DMS 273 (cell line): ENCODE results near the gene NME7.
A peak's percentile ranks its signal among the peaks of the same experiment; 100 is the strongest.

ENCODE experiments used
- DNase-seq: peaks from one replicate; lab custom pipeline; 2025; ENCODE audit not compliant: unreplicated experiment; lab: John Stamatoyannopoulos, UW

The NME7 gene

GRCh38 chr1:169160845-169161495, 206.6 kb downstream of the NME7 start:
- no peak for DNase-seq

DNA sequence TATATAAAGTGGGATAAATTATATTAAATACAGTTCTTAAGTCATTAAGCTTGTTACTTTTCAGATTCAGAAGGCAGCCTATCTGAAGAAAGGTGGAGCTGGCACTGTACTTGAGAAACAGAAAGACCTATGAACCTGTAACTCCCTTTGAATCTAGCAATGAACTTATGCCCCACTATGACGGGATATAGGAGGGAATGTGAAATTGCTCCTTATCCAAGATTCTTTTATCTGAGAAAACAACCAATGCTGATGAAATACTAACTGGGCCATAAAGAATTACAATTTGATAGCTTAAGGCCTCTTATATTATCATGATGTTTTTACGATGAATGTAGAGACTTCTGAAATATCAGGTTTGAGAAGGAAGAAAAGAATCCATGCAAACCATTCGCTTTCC, 211.0 kb downstream of the NME7 start:
- no peak for DNase-seq

DNA sequence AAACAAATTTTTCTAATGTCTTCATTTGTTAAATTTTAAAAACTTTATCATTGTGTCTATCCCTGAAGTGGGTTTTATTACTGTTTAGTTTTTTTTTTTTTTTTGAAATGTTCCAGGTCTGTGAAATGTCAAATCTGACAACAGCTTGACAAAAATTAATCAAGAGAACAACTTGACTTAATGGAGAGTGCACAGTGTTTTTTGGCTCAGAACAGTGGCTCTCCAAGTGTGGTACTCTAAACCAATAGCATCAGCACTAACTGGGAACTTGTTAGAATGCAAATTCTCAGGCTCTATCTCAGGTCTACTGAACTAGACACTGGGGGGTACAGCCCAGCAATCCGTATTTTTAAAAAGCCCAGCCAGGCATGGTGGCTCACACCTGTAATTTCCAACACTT, 211.9 kb downstream of the NME7 start:
- DNase-seq: no peak

GRCh38 chr1:169151338-169151837, 216.2 kb downstream of the NME7 start:
- no peak for DNase-seq

GRCh38 chr1:169150641-169151337, 216.8 kb downstream of the NME7 start:
- no peak for DNase-seq

DNA sequence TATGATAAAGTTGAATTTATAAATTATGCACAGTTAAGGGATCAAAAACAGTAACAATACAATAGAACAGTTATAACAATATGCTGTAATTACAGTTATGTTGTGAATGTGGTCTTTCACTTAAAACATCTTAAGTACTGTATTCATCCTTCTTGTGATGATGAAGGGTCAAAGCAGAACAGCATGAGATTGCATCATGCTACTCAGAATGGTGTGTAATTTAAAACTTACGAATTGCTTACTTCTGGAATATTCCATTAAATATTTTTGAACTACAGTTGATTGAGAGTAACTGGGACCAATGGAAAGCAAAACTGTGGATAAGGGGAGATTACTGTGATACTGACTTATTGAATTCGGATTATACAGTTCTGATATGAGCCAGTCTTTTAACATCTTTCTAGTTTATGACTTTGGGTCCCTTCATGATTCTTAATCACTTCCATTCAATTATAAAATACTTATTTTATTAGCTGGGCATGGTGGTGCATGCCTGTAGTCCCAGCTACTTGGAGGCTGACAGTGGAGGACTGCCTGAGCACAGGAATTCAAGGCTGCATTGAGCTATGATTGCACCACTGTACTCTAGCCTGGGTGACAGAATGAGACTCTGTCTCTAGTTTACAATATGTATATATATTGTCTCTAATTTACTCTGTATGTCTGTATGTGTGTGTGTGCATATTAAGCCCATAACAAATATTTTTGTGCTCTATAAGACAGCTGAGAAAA, 217.9 kb downstream of the NME7 start:
- no peak for DNase-seq

- DNase-seq: no peak
These were observed 218.9 kb downstream of the NME7 start for GRCh38 chr1:169148472-169149252.

DNA sequence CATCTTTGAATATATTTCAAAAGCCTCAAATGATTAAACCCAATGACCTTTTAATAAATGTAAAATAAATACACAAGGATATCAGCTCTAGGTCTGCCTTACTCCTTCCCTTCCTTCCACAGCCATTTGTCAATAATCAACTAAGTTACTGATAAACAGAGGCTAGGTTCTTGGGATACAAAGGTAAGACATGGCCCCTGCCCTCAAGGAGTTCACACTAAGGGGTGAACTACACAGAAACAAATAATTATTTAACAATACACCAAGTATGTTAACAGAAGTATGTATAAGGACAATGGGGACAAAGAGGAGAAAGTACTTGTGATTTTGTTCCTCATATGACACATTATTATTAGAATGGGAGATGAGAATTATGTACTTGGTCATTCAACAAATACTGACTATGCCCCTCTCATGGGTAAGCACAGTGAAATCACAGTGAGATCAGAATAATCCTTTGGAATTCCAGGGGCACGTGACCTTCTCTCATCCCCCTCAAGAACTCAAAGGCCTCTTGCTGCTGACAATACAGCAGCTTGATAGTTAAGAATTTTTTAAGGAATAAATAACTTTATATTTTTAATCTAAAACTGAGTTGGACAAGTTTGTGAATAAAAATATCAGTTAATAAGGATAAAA, 220.9 kb downstream of the NME7 start:
- no peak for DNase-seq

- DNase-seq: no peak
These were observed 222.5 kb downstream of the NME7 start for GRCh38 chr1:169144941-169145626.

- DNase-seq: no peak
These were observed 223.6 kb downstream of the NME7 start for GRCh38 chr1:169143984-169144383.

DNA sequence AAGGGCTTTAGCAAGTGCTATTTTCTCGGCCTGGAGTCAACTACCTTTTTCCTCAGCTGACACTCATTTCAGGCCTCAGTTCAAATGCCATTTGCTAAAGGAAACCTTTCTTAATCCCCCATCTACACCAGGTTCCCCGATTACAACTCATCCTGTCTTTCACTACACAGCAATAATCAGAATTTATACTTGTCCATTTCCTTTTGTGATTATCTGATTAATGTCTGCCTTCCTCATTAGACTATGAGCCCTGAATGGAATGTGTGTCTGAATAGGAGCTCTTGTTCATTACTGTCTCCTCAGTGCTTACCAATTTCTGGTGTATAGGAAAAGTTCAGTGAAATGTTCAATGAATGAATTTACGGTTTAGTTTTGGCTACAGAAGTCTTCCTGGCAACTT, 224.3 kb downstream of the NME7 start:
- no peak for DNase-seq

DNA sequence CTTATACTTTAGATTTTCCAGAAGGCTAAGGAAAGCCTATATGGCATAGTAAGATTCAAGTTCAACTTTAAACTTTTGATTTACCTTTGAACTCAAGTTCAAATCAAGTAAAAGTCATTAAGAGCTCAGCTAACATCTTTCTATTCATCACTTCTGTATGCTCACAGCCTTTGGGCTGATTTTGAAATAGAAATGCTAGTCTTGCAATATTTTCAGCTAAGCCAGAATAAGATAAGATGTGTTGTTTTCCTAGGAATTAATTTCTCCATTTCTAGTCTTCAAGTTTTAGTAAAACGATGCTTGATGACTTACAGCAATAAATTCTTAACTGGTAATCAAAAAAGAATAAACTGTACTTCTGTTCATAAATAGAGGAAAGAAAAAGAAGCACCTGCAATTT, 225.5 kb downstream of the NME7 start:
- no peak for DNase-seq

DNA sequence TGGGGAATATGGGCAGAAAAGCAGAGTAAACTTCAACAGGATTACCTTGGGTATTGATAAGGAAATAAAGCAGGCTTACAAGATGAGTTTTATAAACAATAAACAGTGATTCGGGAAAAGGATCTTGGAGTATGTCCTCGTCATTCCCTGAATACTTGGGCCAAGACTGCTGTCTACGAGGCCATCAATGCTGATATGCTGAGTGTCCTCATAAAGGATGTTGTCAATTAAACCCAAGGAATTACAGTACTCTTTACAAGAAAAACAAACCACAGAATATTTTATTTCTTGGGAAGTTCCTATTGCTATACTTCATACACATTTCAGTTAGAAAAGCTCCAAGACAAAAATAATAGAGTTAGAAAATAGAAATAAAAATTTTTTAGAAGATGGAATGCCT, 226.2 kb downstream of the NME7 start:
- no peak for DNase-seq

- no peak for DNase-seq
These were observed 228.5 kb downstream of the NME7 start for GRCh38 chr1:169138866-169139670.

DNA sequence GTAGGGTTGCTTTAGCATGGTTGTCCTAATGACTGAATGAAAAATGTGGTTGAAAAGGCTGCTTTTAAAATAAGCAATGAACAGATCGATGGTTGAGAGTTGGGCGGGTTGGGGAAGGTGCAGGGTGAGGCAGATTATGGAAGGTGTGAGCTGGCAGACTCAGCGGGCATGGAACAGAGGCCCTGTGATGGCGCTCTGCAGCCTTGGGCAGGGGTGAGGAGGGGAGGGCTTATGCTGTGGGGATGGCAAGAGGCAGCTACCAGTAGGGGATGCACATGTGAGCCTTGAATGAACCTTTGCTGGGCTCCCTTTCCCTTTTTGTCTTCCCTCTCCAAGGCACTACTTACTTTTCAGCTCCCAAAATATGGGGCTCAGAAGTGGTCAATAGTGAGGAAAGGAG, 230.2 kb downstream of the NME7 start:
- DNase-seq: no peak

DNA sequence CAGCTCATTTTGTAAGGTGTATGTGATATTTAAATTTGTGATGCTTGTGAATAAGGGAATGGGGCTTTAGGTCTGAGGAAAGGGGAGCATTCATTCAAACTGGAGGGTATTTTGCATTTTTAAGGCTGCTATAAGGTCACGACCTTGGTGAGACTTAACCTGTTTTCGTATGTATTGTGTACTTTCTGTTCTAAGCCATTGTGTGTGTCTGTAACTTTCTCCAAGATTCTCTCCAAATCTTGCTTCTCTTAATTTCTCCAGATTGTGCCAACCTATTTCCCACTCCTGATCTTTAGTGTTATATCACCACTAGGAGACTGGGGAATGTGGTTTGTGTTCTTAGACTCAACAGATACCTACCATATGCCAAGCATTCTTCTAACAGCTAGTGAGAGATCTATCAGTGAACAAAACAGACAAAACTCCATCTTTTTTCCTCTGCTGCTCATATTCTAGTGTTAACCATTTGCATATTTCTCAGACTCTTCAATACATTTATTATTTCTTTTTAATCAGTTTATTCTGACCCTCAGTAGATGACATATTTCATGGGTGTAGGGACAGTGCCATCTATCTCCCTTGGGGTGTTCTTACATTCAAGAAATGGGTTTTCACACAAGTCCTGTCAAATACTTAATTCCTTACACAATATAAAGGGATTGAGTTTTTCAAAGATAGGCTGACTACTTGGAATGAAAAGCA, 233.6 kb downstream of the NME7 start:
- DNase-seq: peak; percentile 13

GRCh38 chr1:169133228-169133576, 234.4 kb downstream of the NME7 start:
- no peak for DNase-seq

DNA sequence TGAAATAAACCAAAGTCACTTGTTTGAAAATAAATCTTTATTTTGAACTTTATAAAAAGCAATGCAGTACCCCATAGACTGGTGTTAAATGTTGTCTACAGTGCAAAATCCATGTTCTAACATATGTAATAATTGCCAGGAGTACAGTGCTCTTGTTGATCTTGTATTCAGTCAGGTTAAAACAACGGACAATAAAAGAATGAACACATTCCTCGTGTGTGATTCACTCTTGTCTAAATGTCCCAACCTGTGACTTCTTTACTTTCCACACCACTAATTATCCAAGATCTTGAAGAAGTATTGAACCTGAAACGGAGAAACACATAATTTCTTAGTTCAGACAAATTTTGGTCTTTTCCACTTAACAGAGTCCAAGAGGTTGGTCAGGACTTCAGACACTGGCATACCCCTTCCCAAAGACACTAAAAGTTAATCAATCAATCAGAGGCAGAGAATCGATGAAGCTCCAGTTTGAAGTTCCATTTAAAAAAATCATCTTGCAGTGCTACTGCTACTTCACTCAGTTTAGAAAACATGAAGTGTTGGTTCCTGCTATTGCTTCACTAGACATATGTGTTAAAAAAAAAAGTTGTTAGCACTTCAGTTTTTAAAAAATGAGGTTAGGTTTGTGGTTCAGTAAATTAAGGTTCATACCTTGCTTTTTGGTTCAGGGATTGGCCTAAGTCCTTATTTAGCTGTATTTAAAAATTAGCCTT, 234.9 kb downstream of the NME7 start:
- no peak for DNase-seq
